Stimulated activated CD4-positive, alpha-beta T cell treated with anti-CD3 and anti-CD28 coated beads, Interleukin-2, amount 100 ng/mL, for 24 hours (primary cell): ENCODE results near the gene LRRC70.
"Not testable (repeated sequence)": the region's sequence is repeated elsewhere in the genome, so short reads cannot be mapped to it uniquely, and the experiment has no call there.

Source experiments
- DNase-seq, 2 donors: peaks; one replicate each; pipeline ENCODE4 v3.0.0-alpha.2; 2020

The LRRC70 gene

DNA sequence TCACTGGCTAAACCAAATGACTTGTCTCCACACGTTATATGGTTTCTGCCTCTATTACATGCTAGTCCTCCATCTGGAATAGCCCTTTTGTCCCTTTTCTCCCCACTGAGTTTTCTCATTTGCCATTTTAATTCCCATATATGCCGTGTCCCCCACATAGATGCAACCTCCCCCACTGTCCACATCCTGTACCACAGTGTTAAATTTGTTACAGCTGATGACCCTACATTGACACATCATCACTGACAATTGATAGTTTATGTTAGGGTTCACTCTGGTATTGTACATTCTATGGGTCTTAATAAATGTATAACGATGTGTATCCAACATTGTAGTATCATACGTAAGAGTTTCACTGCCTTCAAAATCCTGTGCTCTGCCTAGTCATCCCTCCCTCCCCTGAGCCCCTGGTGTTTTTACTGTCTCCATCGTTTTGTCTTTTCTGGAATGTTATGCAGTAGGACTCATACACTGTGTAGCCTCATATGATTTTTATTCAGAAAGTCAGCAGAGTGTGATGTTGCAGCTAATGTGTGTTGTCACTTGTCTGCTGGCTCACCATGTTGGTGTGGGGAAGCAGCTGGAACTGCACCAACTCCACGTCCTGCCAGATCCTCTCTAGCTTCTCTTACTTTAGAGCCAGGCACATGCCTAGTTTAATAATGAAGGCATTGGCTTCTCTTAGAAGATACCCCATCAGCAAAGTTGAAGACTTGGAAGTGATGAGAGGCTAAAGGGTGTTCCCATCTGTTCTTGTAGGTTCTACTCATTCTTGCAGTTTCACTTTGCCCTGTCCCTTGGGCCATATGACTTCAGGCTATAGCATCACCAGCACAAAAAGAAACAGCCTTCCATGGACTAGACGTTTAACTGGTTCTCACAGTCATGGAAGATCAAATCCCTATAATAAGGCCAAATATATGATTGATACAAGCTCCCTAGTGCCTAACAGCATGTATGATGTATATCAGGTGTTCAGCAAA is 30.2 kb downstream of the LRRC70 start:
- no peak for DNase-seq

DNA sequence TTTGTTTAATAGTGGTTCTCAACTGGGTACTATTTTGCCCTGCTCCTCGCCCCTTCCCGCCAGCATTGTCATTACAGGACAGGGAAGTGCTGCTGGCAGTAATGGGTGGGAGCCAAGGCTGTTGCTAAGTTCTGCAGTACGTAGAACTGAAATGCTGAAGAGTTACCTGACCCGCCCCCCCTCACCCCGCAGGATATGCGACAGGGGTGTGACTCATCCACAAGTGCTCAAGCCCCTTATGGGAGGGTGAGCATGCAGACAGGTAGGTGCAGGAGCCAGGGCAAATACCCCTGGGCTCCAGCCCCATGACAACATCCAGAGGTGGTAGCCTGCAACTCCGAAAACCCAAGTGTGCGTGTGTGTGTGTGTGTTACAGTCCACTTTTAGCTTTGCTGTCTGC is 35.7 kb downstream of the LRRC70 start:
- no peak for DNase-seq

DNA sequence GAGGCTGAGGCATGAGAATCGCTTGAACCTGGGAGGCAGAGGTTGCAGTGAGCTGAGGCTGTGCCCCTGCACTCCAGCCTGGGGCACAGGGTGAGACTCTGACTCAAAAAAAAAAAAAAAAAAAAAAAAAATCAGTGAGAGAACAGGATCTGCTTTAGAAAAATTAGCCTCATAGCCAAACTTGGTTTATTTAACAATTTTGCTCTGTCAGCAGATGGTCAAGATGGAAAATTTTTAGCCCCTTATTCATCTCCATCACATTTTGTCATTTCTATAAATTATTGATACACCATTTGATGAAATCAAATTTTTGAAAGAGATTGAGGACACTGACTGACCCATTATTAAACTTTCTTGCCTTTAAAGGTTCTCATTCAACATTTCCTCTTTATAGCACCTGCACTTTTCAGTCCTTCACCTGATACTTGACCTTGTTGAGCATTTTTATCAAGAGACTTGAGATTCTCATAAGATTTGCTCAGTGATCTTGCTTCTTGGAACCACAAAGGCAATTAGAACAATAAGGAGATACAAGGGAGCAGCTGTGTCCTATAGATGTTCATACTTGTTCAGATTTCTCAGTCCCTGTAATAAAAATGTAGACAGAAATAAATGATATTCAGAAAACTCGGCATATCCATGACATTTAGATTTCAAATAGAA is 38.1 kb downstream of the LRRC70 start:
- no peak for DNase-seq

DNA sequence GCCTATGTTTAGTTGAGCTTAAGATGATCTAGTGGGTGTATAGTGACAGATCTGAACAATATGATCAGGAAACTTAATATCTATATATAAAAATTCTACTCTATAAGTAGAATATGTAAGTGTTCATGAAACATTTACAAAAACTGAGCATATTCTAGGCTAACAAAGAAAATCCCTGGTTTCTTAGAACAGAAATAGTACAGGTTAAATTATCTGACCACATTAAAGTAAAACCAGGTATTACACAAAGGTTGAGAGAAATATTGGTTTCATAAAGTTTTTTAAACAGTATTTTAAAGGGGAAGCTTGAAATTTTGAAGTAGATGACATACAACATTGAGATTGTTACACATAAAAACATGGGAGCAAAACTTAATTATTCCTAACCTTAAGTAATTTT is 39.3 kb downstream of the LRRC70 start:
- no peak for DNase-seq

DNA sequence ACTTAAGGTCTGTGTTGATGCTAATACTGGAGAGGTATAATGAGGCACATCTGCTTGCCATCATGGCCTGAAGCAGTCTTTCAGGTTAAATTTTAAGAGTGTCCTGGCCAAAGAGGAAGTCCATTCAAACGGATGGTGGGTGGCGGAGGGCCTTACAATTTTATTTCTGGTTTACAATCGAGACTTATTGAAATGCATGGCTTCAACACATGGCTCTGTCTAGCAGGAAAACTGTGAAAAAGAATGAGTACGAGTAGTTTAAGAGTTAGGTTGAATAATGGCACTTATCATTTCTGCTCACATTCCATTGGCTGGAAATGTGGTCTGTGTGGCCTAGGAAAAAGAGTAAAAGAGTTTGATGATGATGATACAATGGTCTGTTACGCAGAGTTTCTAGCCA is 42.1 kb downstream of the LRRC70 start:
- no peak for DNase-seq

- no peak for DNase-seq
These were observed 42.7 kb downstream of the LRRC70 start for GRCh38 chr5:62621280-62621679.

GRCh38 chr5:62623271-62623670 is 44.7 kb downstream of the LRRC70 start:
- no peak for DNase-seq

GRCh38 chr5:62624436-62624835 is 45.8 kb downstream of the LRRC70 start:
- not testable (repeated sequence) for DNase-seq

GRCh38 chr5:62626534-62626933 is 47.9 kb downstream of the LRRC70 start:
- DNase-seq, result no peak

DNA sequence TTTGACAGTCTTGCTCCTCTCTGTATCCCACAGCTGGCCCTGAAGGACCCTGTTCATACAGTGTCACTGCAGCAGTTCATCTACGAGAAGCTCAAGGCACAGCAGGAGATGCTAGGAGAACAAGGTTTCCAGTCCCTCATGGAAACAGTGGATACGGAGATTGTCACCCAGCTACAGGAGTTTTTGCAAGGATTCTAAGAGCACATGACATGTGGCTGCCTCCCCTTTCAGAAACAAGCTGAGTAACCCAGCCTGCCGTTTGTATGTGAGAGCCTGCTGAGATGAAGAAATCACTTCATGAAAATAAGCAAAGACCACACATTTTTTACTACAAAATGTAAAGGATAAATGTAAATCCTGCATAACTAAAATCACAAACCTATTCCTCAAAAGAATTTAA is 48.5 kb downstream of the LRRC70 start:
- DNase-seq, result no peak

DNA sequence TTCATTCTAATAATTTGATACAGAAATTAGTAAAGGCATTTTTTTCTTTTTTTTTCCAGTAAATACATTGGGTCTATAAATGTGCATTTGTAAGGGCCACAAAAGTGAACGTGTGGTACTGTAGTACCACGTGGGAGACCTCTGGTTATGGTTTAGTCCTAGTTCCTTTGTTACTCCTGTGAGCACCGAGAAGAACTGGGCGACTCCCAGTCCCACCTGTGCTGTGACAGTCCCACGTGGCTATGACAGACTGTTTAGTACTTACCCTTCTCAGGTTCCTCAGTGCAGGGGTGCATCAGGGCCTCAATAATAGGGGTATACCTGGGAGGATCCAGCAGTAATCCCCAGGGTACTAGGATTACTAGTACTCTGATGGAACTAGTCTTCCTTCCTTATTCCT is 49.3 kb downstream of the LRRC70 start:
- no peak for DNase-seq
